Epithelial cell of alveolus of lung (primary cell): ENCODE results near the gene CST7. TPM values are rescaled to one million over a fixed set of nuclear protein-coding genes. Genes with fewer than 3 reads are reported as not detected.

Experiments used
- total RNA-seq: library from RNA; depleted of rRNA; stranded (reverse); fragments of >200 nt; gene quantifications from 2 replicates; pipeline ENCODE4 v1.2.1, GENCODE V29; 2015

Gene CST7
- not detected in 2 replicates for total RNA-seq

DNA sequence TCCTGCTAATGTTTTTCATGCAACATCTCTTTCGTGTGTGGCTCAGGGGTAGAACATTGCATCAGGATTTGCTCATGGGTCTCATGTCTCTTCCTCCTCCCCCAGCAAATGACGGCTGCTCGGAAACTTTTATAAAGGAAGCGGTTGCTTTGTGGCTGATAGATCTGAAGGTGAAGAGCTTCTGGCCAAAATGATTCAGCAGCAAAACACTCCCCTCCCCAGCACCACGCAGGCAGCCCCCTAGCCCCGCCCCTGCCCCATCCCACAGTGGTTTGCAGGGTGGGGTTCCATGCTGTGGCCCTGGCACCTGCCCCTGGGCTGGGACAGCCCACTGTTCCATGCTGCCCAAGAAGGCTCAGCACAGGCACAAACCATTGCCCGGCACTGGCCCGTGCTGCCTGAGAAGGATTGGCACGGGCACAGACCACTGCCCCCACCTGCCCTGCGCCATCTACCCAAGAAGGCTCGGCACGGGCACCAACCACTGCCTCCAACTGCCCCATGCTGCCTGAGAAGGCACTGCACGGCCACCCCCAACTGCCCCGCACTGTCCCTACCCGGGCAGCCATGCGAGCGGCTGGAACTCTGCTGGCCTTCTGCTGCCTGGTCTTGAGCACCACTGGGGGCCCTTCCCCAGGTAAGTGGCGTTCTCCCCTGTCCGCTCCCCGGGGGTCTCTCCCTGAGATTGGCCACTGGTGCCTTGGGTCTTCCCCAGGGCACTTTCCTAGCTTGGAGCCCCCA is at the start of gene CST7:
TSS of gene CST7 (plus strand) at position 331 of the 741 bp plus-strand sequence. CDS start at position 568, 237 bp downstream.

GRCh38 chr20:24992487-24993205 is 43.6 kb downstream of the CST7 start, which contains the start of gene APMAP:
Gene APMAP (minus strand): TSS chr20:24992751. CDS start chr20:24992688, 63 bp downstream.

Other genes with a start within 250 kb of the CST7 start
- gene APMAP, start 43.5 kb downstream of the CST7 start, total RNA-seq = 66.4 and 113 TPM in 2 replicates
- gene ACSS1, start 108.9 kb downstream of the CST7 start, total RNA-seq = 3.0 and 3.2 TPM in 2 replicates
- gene VSX1, start 132.9 kb downstream of the CST7 start, total RNA-seq = not detected in 2 replicates
- gene ENTPD6, start 246.4 kb downstream of the CST7 start, total RNA-seq = 20.8 and 61.0 TPM in 2 replicates